ENCODE results near the gene SKOR1.

- TF ChIP-seq CTCF (conservative IDR thresholded peaks at IDR 0.05 in 1 of 2, IDR thresholded peaks at IDR 0.05 in 1 of 2; ENCODE audit: extremely low read depth in 1 of 2, insufficient read depth in 1 of 2, low read depth in 1 of 2, low read length in 2 of 2) (no peak), EZH2 (IDR thresholded peaks at IDR 0.05; ENCODE audit: borderline replicate concordance, low read length) (no peak)
Measured at GRCh38 chr15:67799801-67800205, 25.5 kb upstream of the SKOR1 start.

All from mammary epithelial cell (primary cell).